Measurements from ENCODE around the gene H2BK1. TPM values are rescaled to one million over a fixed set of nuclear protein-coding genes. Genes with fewer than 3 reads are reported as not detected.

H2BK1 gene
- total RNA-seq, 1 experiment from 2014 or later: not detected

DNA sequence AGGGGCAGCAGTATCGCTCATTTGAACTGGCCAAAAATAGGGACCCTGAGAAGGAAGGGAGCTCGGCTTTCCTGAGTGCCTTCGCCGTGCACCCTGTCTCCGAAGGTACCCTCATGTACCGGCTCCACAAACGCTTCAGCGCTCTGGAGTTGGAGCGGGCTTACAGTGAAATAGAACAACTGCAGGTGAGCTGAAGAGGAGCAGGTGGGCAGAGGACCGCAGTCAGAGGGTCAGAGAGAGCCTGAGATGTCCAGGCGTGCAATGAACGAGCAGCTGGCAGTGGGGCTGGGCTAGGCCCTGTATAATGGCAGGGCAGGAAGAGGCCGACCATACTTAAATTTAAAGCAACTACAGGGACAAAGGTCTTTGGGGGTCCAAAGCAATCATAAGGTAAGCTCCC lies 26.1 kb upstream of the H2BK1 start:
- Histone ChIP-seq H4K20me1 (ENCODE audit: insufficient read depth) (peaks cover 52% of the 10 kb centered on the region), H3K27me3 (ENCODE audit: insufficient read depth, low read depth) (no peaks in the 10 kb centered on the region), H3K36me3 (ENCODE audit: low read depth) (peaks cover 22% of the 10 kb centered on the region; the same call in 1 of the 2 replicates), H3K9me2 (ENCODE audit: insufficient read depth) (no peaks in the 10 kb centered on the region), H3K9me3 (ENCODE audit: insufficient read depth, low read depth) (no peaks in the 10 kb centered on the region), H3K4me2 (no peak overlapping the region), H3K4me1 (replicated peaks; ENCODE audit: insufficient read depth) (peaks cover 15% of the 10 kb centered on the region), H3K79me2 (ENCODE audit: low read depth) (peaks cover 41% of the 10 kb centered on the region), H3K27ac (no peak overlapping the region), H3F3A (ENCODE audit: insufficient read depth, low read depth) (0 out of 2 replicates have a peak, but pooled peaks cover 3% of the 10 kb centered on the region), H2AFZ (no peak overlapping the region), H3K4me3 (no peak overlapping the region)
- no TSS peak for BruUV-seq (replicated peaks)
- CTCF ChIA-PET: interaction anchor here (0.6 kb wide), 1 partner anchor 1760 kb away, joined by 3 read pairs; no protein-coding TSS in a partner anchor
- no peak for DNase-seq
- POLR2A ChIA-PET (ENCODE audit: unreplicated experiment): no interaction called here
- intact Hi-C loops (cut with micrococcal nuclease; ENCODE audit: unreplicated experiment): no loop called here
- no peak for TF ChIP-seq EZH2 (IDR thresholded peaks at IDR 0.05; ENCODE audit: low read depth)
- TF ChIP-seq, protein P1, sequence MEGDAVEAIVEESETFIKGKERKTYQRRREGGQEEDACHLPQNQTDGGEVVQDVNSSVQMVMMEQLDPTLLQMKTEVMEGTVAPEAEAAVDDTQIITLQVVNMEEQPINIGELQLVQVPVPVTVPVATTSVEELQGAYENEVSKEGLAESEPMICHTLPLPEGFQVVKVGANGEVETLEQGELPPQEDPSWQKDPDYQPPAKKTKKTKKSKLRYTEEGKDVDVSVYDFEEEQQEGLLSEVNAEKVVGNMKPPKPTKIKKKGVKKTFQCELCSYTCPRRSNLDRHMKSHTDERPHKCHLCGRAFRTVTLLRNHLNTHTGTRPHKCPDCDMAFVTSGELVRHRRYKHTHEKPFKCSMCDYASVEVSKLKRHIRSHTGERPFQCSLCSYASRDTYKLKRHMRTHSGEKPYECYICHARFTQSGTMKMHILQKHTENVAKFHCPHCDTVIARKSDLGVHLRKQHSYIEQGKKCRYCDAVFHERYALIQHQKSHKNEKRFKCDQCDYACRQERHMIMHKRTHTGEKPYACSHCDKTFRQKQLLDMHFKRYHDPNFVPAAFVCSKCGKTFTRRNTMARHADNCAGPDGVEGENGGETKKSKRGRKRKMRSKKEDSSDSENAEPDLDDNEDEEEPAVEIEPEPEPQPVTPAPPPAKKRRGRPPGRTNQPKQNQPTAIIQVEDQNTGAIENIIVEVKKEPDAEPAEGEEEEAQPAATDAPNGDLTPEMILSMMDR (conservative IDR thresholded peaks at IDR 0.05): no peak

DNA sequence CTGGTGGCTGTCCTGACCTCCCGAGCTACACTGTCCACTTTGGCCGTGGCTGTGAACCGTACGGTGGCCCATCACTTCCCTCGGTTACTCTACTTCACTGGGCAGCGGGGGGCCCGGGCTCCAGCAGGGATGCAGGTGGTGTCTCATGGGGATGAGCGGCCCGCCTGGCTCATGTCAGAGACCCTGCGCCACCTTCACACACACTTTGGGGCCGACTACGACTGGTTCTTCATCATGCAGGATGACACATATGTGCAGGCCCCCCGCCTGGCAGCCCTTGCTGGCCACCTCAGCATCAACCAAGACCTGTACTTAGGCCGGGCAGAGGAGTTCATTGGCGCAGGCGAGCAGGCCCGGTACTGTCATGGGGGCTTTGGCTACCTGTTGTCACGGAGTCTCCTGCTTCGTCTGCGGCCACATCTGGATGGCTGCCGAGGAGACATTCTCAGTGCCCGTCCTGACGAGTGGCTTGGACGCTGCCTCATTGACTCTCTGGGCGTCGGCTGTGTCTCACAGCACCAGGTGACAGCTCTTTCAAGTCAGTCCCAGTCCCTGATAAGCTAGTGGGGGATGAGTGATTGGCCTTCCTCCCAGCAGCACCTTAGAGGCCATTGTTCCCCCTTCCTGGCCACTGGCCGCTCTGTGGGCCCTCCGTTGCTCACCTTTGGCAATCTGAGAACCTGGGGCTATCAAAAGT lies 25.0 kb upstream of the H2BK1 start:
- TF ChIP-seq, protein P1 (conservative IDR thresholded peaks at IDR 0.05): no peak
- TF ChIP-seq EZH2 (IDR thresholded peaks at IDR 0.05; ENCODE audit: low read depth): no peak
- no peaks in the 10 kb centered on the region for H3K9me2 ChIP-seq (ENCODE audit: insufficient read depth)
- POLR2A ChIA-PET (ENCODE audit: unreplicated experiment): no interaction called here
- peaks cover 18% of the 10 kb centered on the region for H3K4me1 ChIP-seq (replicated peaks; ENCODE audit: insufficient read depth)
- peaks cover 22% of the 10 kb centered on the region; the same call in 1 of the 2 replicates for H3K36me3 ChIP-seq (ENCODE audit: low read depth)
- no peak for DNase-seq
- peaks cover 41% of the 10 kb centered on the region for H3K79me2 ChIP-seq (ENCODE audit: low read depth)
- H3K4me2 ChIP-seq: no peak overlapping the region
- H3K4me3 ChIP-seq: no peak overlapping the region
- no peaks in the 10 kb centered on the region for H3K9me3 ChIP-seq (ENCODE audit: insufficient read depth, low read depth)
- 0 out of 2 replicates have a peak, but pooled peaks cover 3% of the 10 kb centered on the region for H3F3A ChIP-seq (ENCODE audit: insufficient read depth, low read depth)
- CTCF ChIA-PET: no interaction called here
- no peak overlapping the region for H3K27ac ChIP-seq
- H4K20me1 ChIP-seq (ENCODE audit: insufficient read depth): peaks cover 50% of the 10 kb centered on the region
- no TSS peak for BruUV-seq (replicated peaks)
- intact Hi-C loops (cut with micrococcal nuclease; ENCODE audit: unreplicated experiment): no loop called here
- H3K27me3 ChIP-seq (ENCODE audit: insufficient read depth, low read depth): no peaks in the 10 kb centered on the region
- H2AFZ ChIP-seq: no peak overlapping the region

DNA sequence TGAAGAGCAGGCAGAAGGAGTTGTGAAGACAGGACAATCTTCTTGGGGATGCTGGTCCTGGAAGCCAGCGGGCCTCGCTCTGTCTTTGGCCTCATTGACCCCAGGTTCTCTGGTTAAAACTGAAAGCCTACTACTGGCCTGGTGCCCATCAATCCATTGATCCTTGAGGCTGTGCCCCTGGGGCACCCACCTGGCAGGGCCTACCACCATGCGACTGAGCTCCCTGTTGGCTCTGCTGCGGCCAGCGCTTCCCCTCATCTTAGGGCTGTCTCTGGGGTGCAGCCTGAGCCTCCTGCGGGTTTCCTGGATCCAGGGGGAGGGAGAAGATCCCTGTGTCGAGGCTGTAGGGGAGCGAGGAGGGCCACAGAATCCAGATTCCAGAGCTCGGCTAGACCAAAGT lies 23.5 kb upstream of the H2BK1 start:
- ChIA-PET CTCF (interaction anchor here (2.2 kb wide), 1 partner anchor 10 kb away, joined by 6 read pairs; no protein-coding TSS in a partner anchor), POLR2A (ENCODE audit: unreplicated experiment) (no interaction called here)
- TF ChIP-seq, protein P1 (conservative IDR thresholded peaks at IDR 0.05): no peak
- TF ChIP-seq EZH2 (IDR thresholded peaks at IDR 0.05; ENCODE audit: low read depth): no peak
- peak overlapping the region; percentile 91 for H3K4me2 ChIP-seq
- DNase-seq: no peak
- BruUV-seq (replicated peaks): no TSS peak
- H3K4me1 ChIP-seq (replicated peaks; ENCODE audit: insufficient read depth): peaks cover 19% of the 10 kb centered on the region
- H3K27ac ChIP-seq: no peak overlapping the region
- peaks cover 22% of the 10 kb centered on the region; the same call in 1 of the 2 replicates for H3K36me3 ChIP-seq (ENCODE audit: low read depth)
- no peak overlapping the region for H2AFZ ChIP-seq
- intact Hi-C loops (cut with micrococcal nuclease; ENCODE audit: unreplicated experiment): no loop called here
- H3K4me3 ChIP-seq: peak overlapping the region; percentile 88; the same call in 1 of the 2 replicates
- no peaks in the 10 kb centered on the region for H3K9me2 ChIP-seq (ENCODE audit: insufficient read depth)
- peaks cover 41% of the 10 kb centered on the region for H3K79me2 ChIP-seq (ENCODE audit: low read depth)
- H3K9me3 ChIP-seq (ENCODE audit: insufficient read depth, low read depth): no peaks in the 10 kb centered on the region
- H4K20me1 ChIP-seq (ENCODE audit: insufficient read depth): peaks cover 50% of the 10 kb centered on the region
- 0 out of 2 replicates have a peak, but pooled peaks cover 3% of the 10 kb centered on the region for H3F3A ChIP-seq (ENCODE audit: insufficient read depth, low read depth)
- no peaks in the 10 kb centered on the region for H3K27me3 ChIP-seq (ENCODE audit: insufficient read depth, low read depth)
